Gastroesophageal sphincter (tissue), 4 donors: ENCODE measurements around the gene WFIKKN1. TPM values are rescaled to one million over a fixed set of nuclear protein-coding genes. Genes with fewer than 3 reads are reported as not detected.
A peak's percentile ranks its signal among the peaks of the same experiment; 100 is the strongest.

Experiments
- ATAC-seq: fragments of 150-250 bp; one replicate; pipeline ENCODE4 v1.9.1; 2016; ENCODE audit warnings: mild to moderate bottlenecking, moderate library complexity
- H3K27ac ChIP-seq, 4 donors: fragments of 200-600 bp; sonication (generic) in 3 of 4; 1 replicate in 3 of 4; 2 replicates in 1 of 4; pipeline ENCODE4 v1.5.1; 2016 to 2019
- H3K27me3 ChIP-seq: fragments of 200-600 bp; sonication (generic); one replicate; pipeline ENCODE4 v1.5.1; 2019
- H3K36me3 ChIP-seq, 2 donors: fragments of 200-600 bp; sonication (generic); one replicate each; pipeline ENCODE4 v1.5.1; 2019; ENCODE audit warnings: control low read depth in 1 of 2
- H3K4me1 ChIP-seq, 3 donors: fragments of 200-600 bp; sonication (generic); 1 replicate in 2 of 3; 2 replicates in 1 of 3; pipeline ENCODE4 v1.5.1; 2016 to 2019; ENCODE audit warnings: control low read depth in 2 of 3
- H3K4me3 ChIP-seq, 2 donors: fragments of 200-600 bp; sonication (generic); one replicate each; pipeline ENCODE4 v1.5.1; 2019; ENCODE audit warnings: mild to moderate bottlenecking in 1 of 2, moderate library complexity in 1 of 2
- H3K9me3 ChIP-seq, 3 donors: fragments of 200-600 bp; sonication (generic); one replicate each; pipeline ENCODE4 v1.5.1; 2017 to 2019; ENCODE audit warnings: control low read depth in 2 of 3
- CTCF ChIP-seq, 4 experiments: fragments of 200-600 bp in 2 of 4; fragments of 450-650 bp in 2 of 4; sonication (generic) in 1 of 4; IDR thresholded peaks; one replicate each; pipeline ENCODE4 v1.5.1; 2017 to 2019; ENCODE audit warnings: antibody characterized with exemption in 4 of 4, mild to moderate bottlenecking in 2 of 4, moderate library complexity in 2 of 4
- EP300 ChIP-seq: sonication (generic); formaldehyde crosslinking; IDR thresholded peaks from one replicate; pipeline ENCODE4 v1.6.1; 2017; ENCODE audit warnings: antibody characterized with exemption, mild to moderate bottlenecking
- POLR2A ChIP-seq, 2 donors: fragments of 450-650 bp; IDR thresholded peaks; one replicate each; pipeline ENCODE4 v1.6.1; 2017; ENCODE audit warnings: antibody characterized with exemption in 2 of 2, mild to moderate bottlenecking in 2 of 2, moderate library complexity in 1 of 2
- POLR2AphosphoS5 ChIP-seq: sonication (generic); formaldehyde crosslinking; IDR thresholded peaks from one replicate; pipeline ENCODE4 v1.6.1; 2017; ENCODE audit warnings: antibody characterized with exemption
- WGBS, 2 donors: methylation state at CpG; one replicate each; pipeline ENCODE4 v1.1.5; 2018; ENCODE audit warnings: low coverage in 1 of 2; 5-methylcytosine and 5-hydroxymethylcytosine counted together
- total RNA-seq, 4 donors: library from RNA; depleted of rRNA; stranded (reverse); fragments of >200 nt; gene quantifications; one replicate each; pipeline ENCODE4 v1.1.0, GENCODE V29; 2016

WFIKKN1 gene
- total RNA-seq, 4 donors from 2014 or later = 0.17 to 0.93 (median 0.35) TPM; not detected in 1

DNA sequence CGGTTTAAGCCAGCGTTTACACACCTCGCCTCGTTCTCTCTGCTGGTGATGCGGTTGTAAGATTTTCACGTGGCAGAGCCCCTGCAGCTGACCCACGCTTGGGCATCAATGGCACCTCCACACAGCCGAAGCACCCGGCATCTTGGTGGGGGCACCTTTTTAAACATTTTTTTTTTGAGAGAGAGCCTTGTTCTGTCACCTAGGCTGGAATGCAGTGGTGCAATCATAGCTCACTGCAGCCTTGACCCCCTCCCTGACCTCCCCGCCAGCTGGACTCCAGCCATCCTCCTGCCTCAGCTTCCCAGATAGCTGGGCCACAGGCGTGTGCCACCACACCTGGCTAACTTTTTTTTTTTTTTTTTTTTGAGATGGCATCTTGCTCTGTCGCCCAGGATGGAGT lies 23.2 kb downstream of the WFIKKN1 start:
- Histone ChIP-seq H3K4me1 (peaks cover 0 to 18% (median 9%) of the 10 kb centered on the region in 3 donors), H3K27ac (no peak overlapping the region), H3K4me3 (no peak overlapping the region), H3K27me3 (no peaks in the 10 kb centered on the region), H3K36me3 (peaks cover 0 to 70% of the 10 kb centered on the region in 2 donors), H3K9me3 (no peaks in the 10 kb centered on the region)
- TF ChIP-seq POLR2A (IDR thresholded peaks at IDR 0.05) (no peak), CTCF (IDR thresholded peaks at IDR 0.05) (no peak), POLR2AphosphoS5 (no peak), EP300 (no peak)
- 88 to 90% methylated on average over 6 to 10 of the region's 12 CpGs for WGBS, 2 donors
- ATAC-seq = no peak

GRCh38 chr16:657487-657886 lies 26.7 kb downstream of the WFIKKN1 start:
- WGBS, 2 donors = no CpG with 5 or more reads among the region's 22 CpGs
- Histone ChIP-seq H3K4me3 (no peak overlapping the region), H3K27ac (no peak overlapping the region), H3K4me1 (peaks cover 0 to 24% (median 12%) of the 10 kb centered on the region in 3 donors), H3K36me3 (peaks cover 0 to 57% of the 10 kb centered on the region in 2 donors), H3K9me3 (no peaks in the 10 kb centered on the region), H3K27me3 (no peaks in the 10 kb centered on the region)
- ATAC-seq = no peak
- TF ChIP-seq POLR2A (IDR thresholded peaks at IDR 0.05) = no peak
- no peak for TF ChIP-seq POLR2AphosphoS5
- TF ChIP-seq CTCF (IDR thresholded peaks at IDR 0.05) = no peak
- no peak for TF ChIP-seq EP300

DNA sequence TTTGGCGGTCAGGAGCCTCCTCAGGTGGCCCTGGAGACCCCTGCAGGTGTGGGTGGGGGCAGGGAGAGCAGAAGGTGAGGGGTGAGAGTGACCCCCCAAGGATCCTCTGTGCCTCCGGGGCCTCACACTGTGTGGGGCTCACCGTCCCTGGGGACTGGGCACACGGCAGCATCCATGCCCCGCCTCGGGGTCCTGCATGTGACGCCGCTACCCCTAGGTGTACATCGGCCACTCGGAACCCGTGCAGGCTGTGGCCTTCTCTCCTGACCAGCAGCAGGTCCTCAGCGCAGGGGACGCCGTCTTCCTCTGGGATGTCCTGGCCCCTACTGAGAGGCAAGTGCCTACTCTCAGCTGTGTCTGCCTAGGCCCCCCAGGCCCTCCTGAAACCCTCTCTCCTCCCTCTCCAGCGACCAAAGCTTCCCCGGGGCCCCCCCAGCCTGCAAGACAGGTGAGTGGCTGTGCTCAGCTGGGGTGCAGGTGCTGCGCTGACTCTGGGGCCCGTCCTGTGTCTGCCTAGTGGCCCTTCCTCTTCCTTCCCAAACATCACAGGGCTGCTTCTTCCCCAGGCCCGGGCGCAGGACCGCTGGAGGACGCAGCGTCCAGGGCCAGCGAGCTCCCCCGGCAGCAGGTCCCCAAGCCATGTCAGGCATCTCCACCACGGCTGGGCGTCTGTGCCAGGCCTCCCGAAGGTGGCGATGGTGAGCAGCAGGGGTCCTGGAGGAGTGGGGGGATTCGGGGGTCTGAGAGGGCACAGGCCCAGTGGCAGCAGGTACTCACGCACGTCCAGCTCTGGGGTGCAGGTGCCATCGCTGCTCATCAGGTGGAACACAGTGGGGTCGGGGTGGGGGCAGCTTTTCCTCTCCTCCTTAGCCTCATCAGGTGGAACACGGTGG lies 28.1 kb downstream of the WFIKKN1 start:
- Histone ChIP-seq H3K36me3 (peaks cover 0 to 45% of the 10 kb centered on the region in 2 donors), H3K9me3 (no peaks in the 10 kb centered on the region), H3K27me3 (no peaks in the 10 kb centered on the region), H3K4me3 (no peak overlapping the region), H3K4me1 (peaks cover 0 to 24% (median 12%) of the 10 kb centered on the region in 3 donors), H3K27ac (peak overlapping the region in 1 of 4 donors; percentile 83)
- ATAC-seq = no peak
- WGBS, 2 donors = no CpG with 5 or more reads among the region's 35 CpGs
- TF ChIP-seq EP300 = no peak
- no peak for TF ChIP-seq POLR2A (IDR thresholded peaks at IDR 0.05)
- TF ChIP-seq CTCF (IDR thresholded peaks at IDR 0.05) = no peak
- TF ChIP-seq POLR2AphosphoS5 = no peak

- Histone ChIP-seq H3K4me1 (peaks cover 0 to 24% (median 12%) of the 10 kb centered on the region in 3 donors), H3K4me3 (no peak overlapping the region), H3K36me3 (peaks cover 0 to 43% of the 10 kb centered on the region in 2 donors), H3K27ac (peak overlapping the region in 3 of 4 donors; percentile 83 to 91 (median 84)), H3K27me3 (no peaks in the 10 kb centered on the region), H3K9me3 (no peaks in the 10 kb centered on the region)
- 70% methylated on average over 2 of the region's 20 CpGs; no CpG with 5 or more reads in 1 of the 2 donors for WGBS, 2 donors
- TF ChIP-seq POLR2A (IDR thresholded peaks at IDR 0.05) = no peak
- no peak for TF ChIP-seq CTCF (IDR thresholded peaks at IDR 0.05)
- no peak for TF ChIP-seq POLR2AphosphoS5
- TF ChIP-seq EP300 = no peak
- no peak for ATAC-seq
These were observed 28.8 kb downstream of the WFIKKN1 start for GRCh38 chr16:659618-660017.

DNA sequence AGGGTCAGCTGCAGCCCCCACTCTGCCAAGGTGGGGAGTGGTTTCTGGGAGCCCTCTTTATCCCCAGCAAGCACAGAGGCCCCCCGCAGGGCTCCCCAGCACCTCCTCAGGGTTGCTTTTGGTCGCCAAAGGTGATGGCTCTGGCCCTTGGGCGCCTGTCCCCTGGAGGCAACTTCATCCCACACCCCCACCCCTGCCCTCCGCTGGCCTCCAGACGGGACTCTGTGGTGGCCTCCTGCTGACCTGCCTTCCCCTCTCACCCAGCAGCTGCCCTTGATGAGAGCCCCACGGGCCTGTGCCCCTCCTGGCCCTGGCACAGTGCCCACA lies 29.3 kb downstream of the WFIKKN1 start:
- peaks cover 0 to 39% of the 10 kb centered on the region in 2 donors for H3K36me3 ChIP-seq
- no peaks in the 10 kb centered on the region for H3K27me3 ChIP-seq
- peak overlapping the region in 1 of 2 donors; percentile 43 for H3K4me3 ChIP-seq
- TF ChIP-seq EP300 = no peak
- no peak for TF ChIP-seq POLR2AphosphoS5
- TF ChIP-seq CTCF (IDR thresholded peaks at IDR 0.05) = no peak
- no peak for TF ChIP-seq POLR2A (IDR thresholded peaks at IDR 0.05)
- no CpG with 5 or more reads among the region's 6 CpGs for WGBS, 2 donors
- H3K4me1 ChIP-seq = peaks cover 0 to 24% (median 12%) of the 10 kb centered on the region in 3 donors
- ATAC-seq = no peak
- peak overlapping the region; percentile 31 to 91 (median 84) for H3K27ac ChIP-seq
- no peaks in the 10 kb centered on the region for H3K9me3 ChIP-seq
